ENCODE results near the gene PSMD6. TPM values are rescaled to one million over a fixed set of nuclear protein-coding genes. Genes with fewer than 3 reads are reported as not detected.

Gene PSMD6
- total RNA-seq, 1 experiment from 2014 or later: 62.7 TPM

- Mint-ChIP-seq H3K36me3 (ENCODE audit: insufficient read depth, unreplicated experiment) (no peaks in the 10 kb centered on the region), H3K9me3 (ENCODE audit: unreplicated experiment) (peaks cover 8% of the 10 kb centered on the region), H3K27me3 (ENCODE audit: insufficient read depth, unreplicated experiment) (peaks cover 20% of the 10 kb centered on the region), H3K27ac (ENCODE audit: low read depth, unreplicated experiment) (no peak overlapping the region), H3K4me3 (ENCODE audit: unreplicated experiment) (no peak overlapping the region), H3K4me1 (ENCODE audit: insufficient read depth, unreplicated experiment) (peaks cover 8% of the 10 kb centered on the region)
- TF ChIP-seq CTCF (IDR thresholded peaks at IDR 0.05; ENCODE audit: unreplicated experiment): no peak
- ChIA-PET CTCF (interaction anchor here (0.6 to 8.9 kb wide), 5 partner anchors 10 to 451 kb away, joined by 4 to 130 read pairs (median 8); partner anchors contain the start of gene PSMD6), POLR2A (no interaction called here)
- intact Hi-C loops (cut with micrococcal nuclease): loop anchor here (5.0 kb wide), 1 partner anchor 129 kb away; no protein-coding TSS in a partner anchor
- BruUV-seq (replicated peaks): no TSS peak
- no peak for DNase-seq (ENCODE audit: unreplicated experiment)
Observed at GRCh38 chr3:64033069-64033468, 9.8 kb upstream of the PSMD6 start.

GRCh38 chr3:64031540-64032508 lies 8.5 kb upstream of the PSMD6 start:
- no peak for DNase-seq (ENCODE audit: unreplicated experiment)
- intact Hi-C loops (cut with micrococcal nuclease): loop anchor here (5.0 kb wide), 1 partner anchor 130 kb away; no protein-coding TSS in a partner anchor
- Mint-ChIP-seq H3K27ac (ENCODE audit: low read depth, unreplicated experiment) (peak overlapping the region; percentile 65), H3K36me3 (ENCODE audit: insufficient read depth, unreplicated experiment) (no peaks in the 10 kb centered on the region), H3K4me1 (ENCODE audit: insufficient read depth, unreplicated experiment) (peaks cover 8% of the 10 kb centered on the region), H3K4me3 (ENCODE audit: unreplicated experiment) (no peak overlapping the region), H3K27me3 (ENCODE audit: insufficient read depth, unreplicated experiment) (peaks cover 30% of the 10 kb centered on the region), H3K9me3 (ENCODE audit: unreplicated experiment) (peaks cover 8% of the 10 kb centered on the region)
- POLR2A ChIA-PET: interaction anchor here (0.8 kb wide), 1 partner anchor 234 kb away, joined by 3 read pairs; no protein-coding TSS in a partner anchor
- CTCF ChIA-PET: interaction anchor here (0.6 to 8.9 kb wide), 31 partner anchors 13 to 456 kb away, joined by 3 to 130 read pairs (median 4); no protein-coding TSS in a partner anchor
- TF ChIP-seq CTCF (IDR thresholded peaks at IDR 0.05; ENCODE audit: unreplicated experiment): no peak
- no TSS peak for BruUV-seq (replicated peaks)

DNA sequence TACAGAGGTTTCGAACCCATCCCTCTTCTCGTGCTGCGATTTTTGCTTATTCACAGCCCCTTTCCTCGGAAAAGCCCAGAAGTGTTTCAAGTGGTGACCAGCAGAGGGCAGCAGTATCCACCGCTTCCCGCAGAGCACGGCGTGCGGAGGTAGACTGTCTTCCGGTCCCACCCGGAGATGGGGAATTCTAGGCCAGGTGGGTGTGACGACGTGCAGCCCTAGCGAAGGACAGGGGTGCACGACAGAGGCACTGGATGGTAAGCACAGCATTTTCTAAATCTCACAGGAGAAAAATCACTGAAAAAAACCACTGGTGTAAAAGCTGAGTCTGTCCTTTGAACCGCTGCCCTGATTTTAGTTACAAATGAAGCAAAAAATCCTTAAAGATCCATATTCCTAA lies 7.4 kb upstream of the PSMD6 start:
- ChIA-PET CTCF (interaction anchor here (0.5 to 8.9 kb wide), 54 partner anchors 8 to 488 kb away, joined by 3 to 130 read pairs (median 4); no protein-coding TSS in a partner anchor), POLR2A (interaction anchor here (0.9 kb wide), 1 partner anchor 237 kb away, joined by 3 read pairs; no protein-coding TSS in a partner anchor)
- intact Hi-C loops (cut with micrococcal nuclease): loop anchor here (1.0 to 5.0 kb wide), 5 partner anchors 132 to 454 kb away; no protein-coding TSS in a partner anchor
- TF ChIP-seq CTCF (IDR thresholded peaks at IDR 0.05; ENCODE audit: unreplicated experiment): peak; percentile 86
- H3K9me3 Mint-ChIP-seq (ENCODE audit: unreplicated experiment): peaks cover 8% of the 10 kb centered on the region
- no peak overlapping the region for H3K27ac Mint-ChIP-seq (ENCODE audit: low read depth, unreplicated experiment)
- peak overlapping the region; percentile 65 for H3K4me3 Mint-ChIP-seq (ENCODE audit: unreplicated experiment)
- peaks cover 8% of the 10 kb centered on the region for H3K4me1 Mint-ChIP-seq (ENCODE audit: insufficient read depth, unreplicated experiment)
- BruUV-seq (replicated peaks): no TSS peak
- no peaks in the 10 kb centered on the region for H3K36me3 Mint-ChIP-seq (ENCODE audit: insufficient read depth, unreplicated experiment)
- DNase-seq (ENCODE audit: unreplicated experiment): peak; percentile 75
- peaks cover 30% of the 10 kb centered on the region for H3K27me3 Mint-ChIP-seq (ENCODE audit: insufficient read depth, unreplicated experiment)

GRCh38 chr3:64029287-64029686 lies 6.0 kb upstream of the PSMD6 start:
- peaks cover 3% of the 10 kb centered on the region for H3K9me3 Mint-ChIP-seq (ENCODE audit: unreplicated experiment)
- DNase-seq (ENCODE audit: unreplicated experiment): no peak
- no peak for TF ChIP-seq CTCF (IDR thresholded peaks at IDR 0.05; ENCODE audit: unreplicated experiment)
- CTCF ChIA-PET: interaction anchor here (0.5 to 8.9 kb wide), 17 partner anchors 9 to 1459 kb away, joined by 3 to 130 read pairs (median 4); no protein-coding TSS in a partner anchor
- H3K27ac Mint-ChIP-seq (ENCODE audit: low read depth, unreplicated experiment): no peak overlapping the region
- no peak overlapping the region for H3K4me3 Mint-ChIP-seq (ENCODE audit: unreplicated experiment)
- BruUV-seq (replicated peaks): no TSS peak
- POLR2A ChIA-PET: interaction anchor here (0.5 to 0.7 kb wide), 2 partner anchors 30 to 181 kb away, joined by 3 read pairs; no protein-coding TSS in a partner anchor
- peaks cover 30% of the 10 kb centered on the region for H3K27me3 Mint-ChIP-seq (ENCODE audit: insufficient read depth, unreplicated experiment)
- no peaks in the 10 kb centered on the region for H3K36me3 Mint-ChIP-seq (ENCODE audit: insufficient read depth, unreplicated experiment)
- intact Hi-C loops (cut with micrococcal nuclease): no loop called here
- peaks cover 8% of the 10 kb centered on the region for H3K4me1 Mint-ChIP-seq (ENCODE audit: insufficient read depth, unreplicated experiment)
